Activated CD4-positive, CD25-positive, alpha-beta regulatory T cell (primary cell): ENCODE results near the gene POLR3A.

Experiments
- DNase-seq, 4 experiments: peaks; one replicate each; lab custom pipeline; 2025; lab: John Stamatoyannopoulos, UW

POLR3A gene

GRCh38 chr10:78046711-78047269 is 17.5 kb upstream of the POLR3A start:
- no peak for DNase-seq

- DNase-seq = no peak
Observed at GRCh38 chr10:78045856-78046255, 16.5 kb upstream of the POLR3A start.

- no peak for DNase-seq
Observed at GRCh38 chr10:78045237-78045636, 15.9 kb upstream of the POLR3A start.

GRCh38 chr10:78044699-78045098 is 15.4 kb upstream of the POLR3A start:
- DNase-seq = no peak

- no peak for DNase-seq
Observed at GRCh38 chr10:78044179-78044578, 14.9 kb upstream of the POLR3A start.

- no peak for DNase-seq
Observed at GRCh38 chr10:78042752-78043104, 13.4 kb upstream of the POLR3A start.

GRCh38 chr10:78042058-78042751 is 12.9 kb upstream of the POLR3A start:
- no peak for DNase-seq

- no peak for DNase-seq
Observed at GRCh38 chr10:78041170-78042057, 12.1 kb upstream of the POLR3A start.

GRCh38 chr10:78039743-78040142 is 10.4 kb upstream of the POLR3A start:
- no peak for DNase-seq

GRCh38 chr10:78038791-78039547 is 9.7 kb upstream of the POLR3A start:
- DNase-seq = no peak

GRCh38 chr10:78038105-78038504 is 8.8 kb upstream of the POLR3A start:
- no peak for DNase-seq

GRCh38 chr10:78035933-78036583 is 6.7 kb upstream of the POLR3A start:
- DNase-seq = no peak

- DNase-seq = no peak
Observed at GRCh38 chr10:78035437-78035836, 6.1 kb upstream of the POLR3A start.

- DNase-seq = no peak
Observed at GRCh38 chr10:78035025-78035424, 5.7 kb upstream of the POLR3A start.

- peak; percentile 84 to 90 (median 88) for DNase-seq
Observed at GRCh38 chr10:78033637-78034470, 4.5 kb upstream of the POLR3A start, which contains the start of gene RPS24. Gene RPS24 (plus strand): TSS chr10:78033863. CDS start chr10:78033902, 39 bp downstream.

- DNase-seq = no peak
Observed at GRCh38 chr10:78033387-78033636, 4.0 kb upstream of the POLR3A start.

GRCh38 chr10:78028438-78029268 is 662 bp downstream of the POLR3A start:
- DNase-seq = no peak

- DNase-seq = no peak
Observed at GRCh38 chr10:78025685-78026364, 3.5 kb downstream of the POLR3A start.

- no peak for DNase-seq
Observed at GRCh38 chr10:78023741-78024140, 5.6 kb downstream of the POLR3A start.

- no peak for DNase-seq
Observed at GRCh38 chr10:78021201-78021600, 8.1 kb downstream of the POLR3A start.
